ENCODE results near the gene DENND1A.
A peak's percentile ranks its signal among the peaks of the same experiment; 100 is the strongest.
"Not testable (repeated sequence)": the region's sequence is repeated elsewhere in the genome, so short reads cannot be mapped to it uniquely, and the experiment has no call there.

DENND1A gene

GRCh38 chr9:123946101-123946821 lies 16.3 kb upstream of the DENND1A start:
- DNase-seq (ENCODE audit: low spot score), result no peak

DNA sequence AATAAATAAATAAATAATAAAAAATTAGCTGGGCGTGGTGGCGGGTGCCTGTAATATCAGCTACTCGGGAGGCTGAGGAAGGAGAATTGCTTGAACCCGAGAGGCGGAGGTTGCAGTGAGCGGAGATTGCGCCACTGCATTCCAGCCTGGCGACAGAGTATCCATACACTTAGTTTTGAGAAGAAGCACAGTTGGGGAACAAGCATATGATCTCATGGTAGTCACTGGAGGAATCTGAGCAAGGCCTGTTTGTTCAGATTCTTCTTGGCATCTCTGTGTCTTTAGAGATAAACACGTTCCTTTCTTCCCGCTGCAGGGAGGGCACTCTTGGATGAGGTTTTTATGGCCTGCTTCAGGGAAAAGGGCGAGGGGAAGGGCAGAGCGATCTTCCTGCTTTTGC lies 15.6 kb upstream of the DENND1A start:
- DNase-seq (ENCODE audit: low spot score), result no peak

DNA sequence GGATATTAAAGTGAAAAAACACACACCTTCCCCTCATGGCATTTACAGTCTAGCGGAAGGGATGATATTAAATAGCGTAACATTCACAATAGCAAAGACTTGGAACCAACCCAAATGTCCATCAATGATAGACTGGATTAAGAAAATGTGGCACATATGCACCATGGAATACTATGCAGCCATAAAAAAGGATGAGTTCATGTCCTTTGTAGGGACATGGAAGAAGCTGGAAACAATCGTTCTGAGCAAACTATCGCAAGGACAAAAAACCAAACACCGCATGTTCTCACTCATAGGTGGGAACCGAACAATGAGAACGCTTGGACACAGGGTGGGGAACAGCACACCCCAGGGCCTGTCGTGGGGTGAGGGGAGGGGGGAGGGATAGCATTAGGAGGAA lies 14.5 kb upstream of the DENND1A start:
- DNase-seq (ENCODE audit: low spot score), result not testable (repeated sequence)

DNA sequence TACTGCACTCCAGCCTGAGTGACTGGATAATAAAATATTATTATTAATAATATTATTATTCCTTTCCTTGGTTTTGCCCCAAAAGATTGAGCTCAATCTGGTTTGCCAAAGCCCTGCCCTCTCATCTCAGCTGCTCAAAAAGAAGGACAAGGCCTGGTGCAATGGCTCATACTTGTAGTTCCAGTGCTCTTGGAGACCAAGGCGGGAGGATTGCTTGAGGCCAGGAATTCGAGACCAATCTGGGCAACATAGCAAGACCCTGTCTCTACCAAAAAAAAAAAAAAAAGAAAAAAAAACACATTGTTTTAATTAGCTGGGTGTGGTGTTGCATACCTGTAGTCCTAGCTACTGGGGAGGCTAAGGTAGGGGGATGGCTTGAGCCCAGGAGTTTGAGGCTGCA lies 13.7 kb upstream of the DENND1A start:
- DNase-seq (ENCODE audit: low spot score), result no peak

DNA sequence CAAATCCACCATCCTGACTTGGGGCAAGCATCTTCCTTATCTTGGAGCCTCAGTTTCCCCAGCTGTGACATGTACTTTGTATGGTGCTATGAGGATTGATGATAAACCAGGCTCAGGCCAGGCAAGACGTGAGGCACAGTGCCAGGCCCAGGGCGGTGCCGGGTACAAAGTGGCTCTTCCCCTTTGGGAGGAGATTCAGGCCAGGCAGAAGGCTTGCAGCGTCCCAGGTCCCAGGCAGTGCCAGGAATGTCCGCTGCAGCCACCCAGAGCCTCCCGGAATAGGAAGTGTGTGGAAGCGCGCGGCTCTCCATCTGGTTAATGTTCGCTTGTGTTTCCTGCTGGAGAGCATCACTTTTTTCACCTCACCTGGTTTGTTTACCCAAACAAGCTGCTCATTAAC lies 12.6 kb upstream of the DENND1A start:
- DNase-seq (ENCODE audit: low spot score), result no peak

DNA sequence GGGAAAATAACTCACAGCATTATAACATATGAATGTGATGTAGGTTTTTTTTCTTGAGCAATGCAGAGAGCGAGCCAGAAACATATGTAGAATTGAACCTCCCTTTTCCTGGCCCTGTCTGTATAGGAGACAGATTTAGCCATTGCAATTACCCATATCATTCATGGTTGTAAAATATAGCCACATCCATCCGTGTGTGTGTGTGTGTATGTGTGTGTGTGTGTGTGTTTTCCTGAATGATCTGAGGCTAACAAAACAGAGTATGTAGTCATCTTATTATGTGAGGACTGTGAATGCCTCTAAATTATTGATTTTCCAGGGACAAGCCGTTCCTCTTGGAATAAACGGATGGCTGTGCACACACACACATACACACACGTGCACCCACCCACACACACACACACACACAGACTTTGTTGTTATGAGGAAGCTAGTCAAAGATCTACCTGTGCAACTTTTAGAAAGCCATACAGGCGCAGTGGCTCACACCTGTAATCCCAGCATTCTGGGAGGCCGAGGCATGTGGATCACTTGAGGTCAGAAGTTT lies 11.7 kb upstream of the DENND1A start:
- no peak for DNase-seq (ENCODE audit: low spot score)

GRCh38 chr9:123940721-123941523 lies 11.0 kb upstream of the DENND1A start:
- DNase-seq (ENCODE audit: low spot score), result no peak

DNA sequence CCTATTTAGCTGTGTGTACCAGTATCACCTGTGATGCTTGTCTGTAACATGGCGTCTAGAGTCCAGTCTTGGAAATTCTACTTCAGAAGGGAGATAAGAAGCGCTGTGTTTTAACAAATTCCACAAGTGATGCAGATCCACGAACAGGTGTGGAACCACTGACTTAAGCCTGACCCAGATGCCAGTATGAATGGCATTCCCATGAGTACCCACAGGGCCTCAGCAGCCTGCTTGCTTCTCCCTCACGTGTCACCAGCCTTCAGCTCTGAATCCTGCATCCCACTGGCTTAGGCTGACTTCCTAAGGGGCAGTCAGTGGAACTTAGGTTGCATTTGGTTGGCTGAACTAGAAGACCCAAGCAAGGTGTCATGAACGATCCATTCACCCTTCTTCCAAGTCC lies 8.5 kb upstream of the DENND1A start:
- no peak for DNase-seq (ENCODE audit: low spot score)

- not testable (repeated sequence) for DNase-seq (ENCODE audit: low spot score)
Measured at GRCh38 chr9:123936575-123936974, 6.6 kb upstream of the DENND1A start.

- DNase-seq (ENCODE audit: low spot score), result no peak
Measured at GRCh38 chr9:123933440-123934212, 3.7 kb upstream of the DENND1A start.

GRCh38 chr9:123929177-123929869 lies 603 bp downstream of the DENND1A start:
- peak; percentile 4 for DNase-seq (ENCODE audit: low spot score)

DNA sequence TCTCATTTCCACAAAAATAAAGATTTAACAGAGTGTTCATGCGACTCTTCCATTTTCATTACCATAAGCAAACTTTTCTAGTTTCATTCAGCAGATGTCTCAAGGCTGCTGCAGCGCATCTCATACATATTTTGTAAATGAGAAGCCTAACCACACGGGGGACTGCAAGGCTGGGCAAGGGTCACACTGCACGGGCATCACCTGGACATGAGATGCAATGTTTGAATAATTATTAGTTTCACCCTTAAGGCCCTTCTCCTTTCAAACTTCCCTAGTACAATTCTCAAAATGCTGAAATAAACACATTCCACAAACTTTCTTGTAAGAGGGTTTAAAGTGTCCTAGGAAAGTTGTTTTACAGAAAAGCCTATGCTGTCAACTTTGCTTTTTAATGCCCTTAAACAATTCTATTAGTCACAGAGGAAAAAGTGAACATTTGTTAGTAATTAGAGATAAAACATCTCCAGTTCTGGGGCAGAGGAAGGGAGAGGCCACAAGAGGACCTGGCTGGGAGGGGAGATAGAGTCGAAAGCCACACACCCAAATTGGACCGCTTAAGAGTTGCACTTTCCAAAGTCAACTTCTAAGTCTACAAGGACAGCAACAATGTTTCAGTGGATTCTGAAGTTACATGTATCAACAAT lies 1.3 kb downstream of the DENND1A start:
- peak; percentile 11 for DNase-seq (ENCODE audit: low spot score)

DNA sequence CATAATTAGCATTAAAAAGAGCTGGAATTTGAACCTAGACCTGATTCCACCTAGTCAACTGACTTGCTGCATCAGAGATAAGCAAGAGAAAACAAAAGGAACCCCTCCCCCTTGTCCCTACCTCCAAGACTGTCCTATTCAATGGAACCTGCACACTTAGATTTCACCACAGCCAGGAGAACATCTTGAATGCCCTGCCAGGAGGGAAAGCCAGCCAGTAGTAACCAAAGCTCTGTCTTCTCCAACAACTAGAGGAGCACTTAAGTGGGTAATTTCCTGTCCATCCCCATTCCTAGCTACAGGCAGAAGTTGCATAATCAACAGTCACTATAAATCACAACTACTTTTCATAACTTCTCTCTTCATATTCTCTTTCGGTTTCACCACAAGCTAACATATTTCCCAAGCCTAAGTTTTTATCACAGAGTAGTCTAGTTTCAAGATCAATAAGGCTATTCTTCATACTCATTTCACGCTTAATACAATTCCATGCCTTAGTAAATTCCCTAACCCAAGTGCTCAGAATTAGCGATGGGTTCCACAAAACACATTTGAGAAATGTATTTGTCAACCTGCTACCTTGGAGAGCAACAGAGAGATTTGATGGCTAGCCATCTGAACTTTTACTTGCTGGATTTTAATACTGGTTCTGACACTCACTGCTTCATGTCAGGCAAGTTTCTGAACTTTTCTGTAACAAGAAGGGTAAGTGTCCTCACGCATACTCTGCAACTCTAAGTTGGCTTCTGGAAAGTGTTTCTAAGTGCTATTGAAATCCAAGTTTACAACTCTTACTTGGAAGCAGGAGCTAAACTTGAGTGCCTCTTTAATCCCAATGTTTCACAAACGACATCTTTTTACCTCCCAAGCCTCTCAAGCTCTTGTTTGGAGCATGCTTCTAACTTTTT lies 2.0 kb downstream of the DENND1A start:
- DNase-seq (ENCODE audit: low spot score), result no peak

GRCh38 chr9:123926941-123927340 lies 3.0 kb downstream of the DENND1A start:
- DNase-seq (ENCODE audit: low spot score), result no peak

- DNase-seq (ENCODE audit: low spot score), result no peak
Measured at GRCh38 chr9:123925819-123926218, 4.1 kb downstream of the DENND1A start.

DNA sequence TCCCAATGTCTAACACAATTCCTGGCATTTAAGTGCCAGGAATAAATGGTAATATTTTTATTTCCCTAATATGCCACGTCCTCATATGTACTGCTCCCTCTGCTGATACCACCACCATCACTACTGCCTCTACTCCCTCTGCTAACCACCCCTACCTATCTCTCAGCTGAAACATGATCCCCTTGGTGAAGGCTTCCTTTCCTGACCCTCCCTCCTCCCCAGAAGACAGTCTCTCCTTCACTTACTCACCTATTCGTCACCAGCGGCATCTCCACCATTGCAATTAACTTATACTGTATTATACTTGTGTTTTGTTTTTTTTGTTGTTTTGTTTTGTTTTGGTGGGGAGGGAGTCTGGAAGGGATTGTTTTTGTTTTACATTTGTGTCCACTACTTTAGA lies 4.8 kb downstream of the DENND1A start:
- DNase-seq (ENCODE audit: low spot score), result no peak

DNA sequence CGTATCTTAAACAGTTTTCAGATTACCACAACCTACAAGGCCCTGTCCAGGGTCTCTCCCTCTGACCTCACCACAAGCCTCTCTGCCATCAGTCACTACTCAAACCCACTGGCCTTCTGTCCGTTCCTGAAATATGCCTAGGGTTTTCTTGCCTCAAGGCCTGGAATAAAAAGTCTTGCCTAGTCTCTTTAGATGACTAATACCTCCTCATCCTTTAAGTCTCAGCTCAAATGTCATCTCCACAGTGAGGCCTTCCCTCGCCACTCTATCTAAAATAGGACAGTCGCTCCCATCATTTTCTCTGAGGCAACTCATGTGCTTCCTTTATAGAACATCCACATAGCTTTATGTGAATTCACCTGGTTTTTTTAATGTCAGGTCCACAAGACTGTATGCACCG lies 5.2 kb downstream of the DENND1A start:
- DNase-seq (ENCODE audit: low spot score), result no peak

DNA sequence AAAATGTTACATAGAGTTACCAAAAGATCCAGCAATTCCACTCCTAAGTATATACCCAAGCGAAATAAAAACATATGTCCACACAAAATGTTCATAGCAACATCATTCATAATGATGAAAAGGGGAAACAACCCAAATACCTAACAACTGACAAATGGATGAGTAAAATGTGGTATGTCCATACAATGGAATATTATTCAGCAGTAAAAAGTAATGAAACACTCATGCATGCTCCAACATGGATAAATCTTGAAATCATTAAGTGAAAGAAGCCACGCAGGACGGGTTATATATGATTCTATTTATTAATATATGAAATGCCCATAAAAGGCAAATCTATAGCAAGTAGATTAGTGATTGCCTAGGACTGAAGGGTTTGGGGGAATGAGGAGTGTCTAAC lies 6.0 kb downstream of the DENND1A start:
- DNase-seq (ENCODE audit: low spot score), result no peak

DNA sequence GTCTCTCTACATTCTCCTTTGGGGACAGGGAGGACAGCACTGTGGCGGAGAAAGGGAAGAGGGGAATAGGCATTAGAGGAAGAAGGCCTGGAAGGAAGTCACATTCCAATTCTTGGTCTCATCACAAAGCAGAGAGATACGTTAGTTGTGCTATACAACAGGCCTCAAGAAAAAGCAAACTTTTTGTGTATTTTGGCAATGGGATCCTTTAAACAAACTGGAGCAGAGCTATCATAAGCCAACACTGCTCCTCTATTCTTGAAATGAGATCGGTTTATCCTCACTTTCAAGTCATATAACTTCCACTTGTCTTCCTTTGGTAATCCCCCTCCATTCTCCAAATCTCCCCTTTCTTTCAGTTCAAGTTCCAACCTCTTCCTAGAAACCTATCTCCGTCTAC lies 6.5 kb downstream of the DENND1A start:
- DNase-seq (ENCODE audit: low spot score), result no peak

DNA sequence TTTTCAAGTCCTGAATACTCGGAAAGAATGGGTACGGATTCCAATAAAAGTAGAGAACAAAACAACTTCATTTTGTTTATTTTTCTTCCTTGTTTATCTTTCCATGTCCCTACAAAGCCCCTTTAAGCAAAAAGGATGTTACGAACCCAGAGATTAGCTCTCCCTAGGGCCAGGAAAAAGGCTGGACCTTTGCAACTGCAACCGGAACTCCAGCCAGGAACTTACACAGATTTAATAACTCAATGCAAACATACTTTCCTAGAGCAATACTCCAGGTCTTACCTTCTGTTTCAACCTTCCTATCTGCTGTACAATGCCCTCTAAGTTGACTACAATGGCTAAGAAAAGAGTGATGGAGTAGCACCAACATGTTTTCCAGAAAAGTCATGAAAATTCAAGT lies 7.0 kb downstream of the DENND1A start:
- DNase-seq (ENCODE audit: low spot score), result no peak

Measured in CD4-positive, alpha-beta T cell treated with Interleukin-2 at 100 ng/mL for 4 hours (primary cell).